Measurements from ENCODE around the gene CASZ1.

DNA sequence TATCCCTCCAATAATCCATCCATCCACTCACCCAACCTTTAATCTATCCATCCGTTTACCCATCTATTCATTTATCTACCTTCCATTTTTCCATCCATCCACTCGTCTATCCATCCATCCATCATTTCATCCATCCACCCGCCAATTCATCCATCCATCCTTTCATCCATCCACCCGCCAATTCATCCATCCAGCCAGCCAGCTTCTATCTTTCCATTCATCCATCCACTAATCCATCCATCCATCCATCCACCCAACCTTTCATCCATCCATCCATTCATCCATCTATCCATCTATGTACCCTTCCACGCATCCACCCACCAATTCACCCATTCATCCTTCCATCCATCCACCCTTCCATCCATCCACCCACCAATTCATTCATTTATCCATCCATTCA, 10.5 kb upstream of the CASZ1 start:
- TF ChIP-seq RELA (IDR thresholded peaks at IDR 0.05; ENCODE audit: borderline replicate concordance, partially characterized antibody), result no peak
- TF ChIP-seq, protein P1, sequence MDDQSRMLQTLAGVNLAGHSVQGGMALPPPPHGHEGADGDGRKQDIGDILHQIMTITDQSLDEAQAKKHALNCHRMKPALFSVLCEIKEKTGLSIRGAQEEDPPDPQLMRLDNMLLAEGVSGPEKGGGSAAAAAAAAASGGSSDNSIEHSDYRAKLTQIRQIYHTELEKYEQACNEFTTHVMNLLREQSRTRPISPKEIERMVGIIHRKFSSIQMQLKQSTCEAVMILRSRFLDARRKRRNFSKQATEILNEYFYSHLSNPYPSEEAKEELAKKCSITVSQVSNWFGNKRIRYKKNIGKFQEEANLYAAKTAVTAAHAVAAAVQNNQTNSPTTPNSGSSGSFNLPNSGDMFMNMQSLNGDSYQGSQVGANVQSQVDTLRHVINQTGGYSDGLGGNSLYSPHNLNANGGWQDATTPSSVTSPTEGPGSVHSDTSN (IDR thresholded peaks at IDR 0.05; ENCODE audit: insufficient replicate concordance, low read depth, low read length), result no peak
- TF ChIP-seq EZH2 (IDR thresholded peaks at IDR 0.05; ENCODE audit: borderline replicate concordance, control insufficient read depth, low read depth, low read length), result no peak
- TF ChIP-seq SRF (IDR thresholded peaks at IDR 0.05; ENCODE audit: low read depth in 2 of 2, low read length in 2 of 2), result no peak
- TF ChIP-seq, protein P2, sequence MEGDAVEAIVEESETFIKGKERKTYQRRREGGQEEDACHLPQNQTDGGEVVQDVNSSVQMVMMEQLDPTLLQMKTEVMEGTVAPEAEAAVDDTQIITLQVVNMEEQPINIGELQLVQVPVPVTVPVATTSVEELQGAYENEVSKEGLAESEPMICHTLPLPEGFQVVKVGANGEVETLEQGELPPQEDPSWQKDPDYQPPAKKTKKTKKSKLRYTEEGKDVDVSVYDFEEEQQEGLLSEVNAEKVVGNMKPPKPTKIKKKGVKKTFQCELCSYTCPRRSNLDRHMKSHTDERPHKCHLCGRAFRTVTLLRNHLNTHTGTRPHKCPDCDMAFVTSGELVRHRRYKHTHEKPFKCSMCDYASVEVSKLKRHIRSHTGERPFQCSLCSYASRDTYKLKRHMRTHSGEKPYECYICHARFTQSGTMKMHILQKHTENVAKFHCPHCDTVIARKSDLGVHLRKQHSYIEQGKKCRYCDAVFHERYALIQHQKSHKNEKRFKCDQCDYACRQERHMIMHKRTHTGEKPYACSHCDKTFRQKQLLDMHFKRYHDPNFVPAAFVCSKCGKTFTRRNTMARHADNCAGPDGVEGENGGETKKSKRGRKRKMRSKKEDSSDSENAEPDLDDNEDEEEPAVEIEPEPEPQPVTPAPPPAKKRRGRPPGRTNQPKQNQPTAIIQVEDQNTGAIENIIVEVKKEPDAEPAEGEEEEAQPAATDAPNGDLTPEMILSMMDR (IDR thresholded peaks at IDR 0.05 in 2 of 3, conservative IDR thresholded peaks at IDR 0.05 in 1 of 3; ENCODE audit: control insufficient read depth in 2 of 3, extremely low read depth in 1 of 3, insufficient read depth in 1 of 3, low read depth in 3 of 3, low read length in 3 of 3), result no peak
- TF ChIP-seq BHLHE40 (IDR thresholded peaks at IDR 0.05; ENCODE audit: borderline replicate concordance in 1 of 2, low read depth in 2 of 2, low read length in 1 of 2), result no peak
- TF ChIP-seq KDM1A (IDR thresholded peaks at IDR 0.05; ENCODE audit: borderline replicate concordance), result no peak
- TF ChIP-seq LARP7 (IDR thresholded peaks at IDR 0.05), result no peak
- TF ChIP-seq TAF1 (IDR thresholded peaks at IDR 0.05; ENCODE audit: borderline replicate concordance, low read depth, low read length), result no peak
- TF ChIP-seq, protein P3, sequence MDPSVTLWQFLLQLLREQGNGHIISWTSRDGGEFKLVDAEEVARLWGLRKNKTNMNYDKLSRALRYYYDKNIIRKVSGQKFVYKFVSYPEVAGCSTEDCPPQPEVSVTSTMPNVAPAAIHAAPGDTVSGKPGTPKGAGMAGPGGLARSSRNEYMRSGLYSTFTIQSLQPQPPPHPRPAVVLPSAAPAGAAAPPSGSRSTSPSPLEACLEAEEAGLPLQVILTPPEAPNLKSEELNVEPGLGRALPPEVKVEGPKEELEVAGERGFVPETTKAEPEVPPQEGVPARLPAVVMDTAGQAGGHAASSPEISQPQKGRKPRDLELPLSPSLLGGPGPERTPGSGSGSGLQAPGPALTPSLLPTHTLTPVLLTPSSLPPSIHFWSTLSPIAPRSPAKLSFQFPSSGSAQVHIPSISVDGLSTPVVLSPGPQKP (IDR thresholded peaks at IDR 0.05; ENCODE audit: low read depth, low read length), result no peak
- no peak for TF ChIP-seq STAT3 (IDR thresholded peaks at IDR 0.05; ENCODE audit: low read depth, low read length)
- no peak for TF ChIP-seq POLR2A (IDR thresholded peaks at IDR 0.05; ENCODE audit: low read depth, low read length)
- TF ChIP-seq MYC (IDR thresholded peaks at IDR 0.05; ENCODE audit: insufficient read depth, insufficient read length, insufficient replicate concordance, low read length, severe bottlenecking), result no peak
